Measurements from ENCODE around the gene YES1.

- TF ChIP-seq POLR2A (IDR thresholded peaks at IDR 0.05) (no peak), CTCF (IDR thresholded peaks at IDR 0.05) (no peak)
Observed at GRCh38 chr18:675307-675706, 136.7 kb downstream of the YES1 start.

Measured in Peyer's patch (tissue), 4 donors.